ENCODE data around the gene CD58.

The CD58 gene

DNA sequence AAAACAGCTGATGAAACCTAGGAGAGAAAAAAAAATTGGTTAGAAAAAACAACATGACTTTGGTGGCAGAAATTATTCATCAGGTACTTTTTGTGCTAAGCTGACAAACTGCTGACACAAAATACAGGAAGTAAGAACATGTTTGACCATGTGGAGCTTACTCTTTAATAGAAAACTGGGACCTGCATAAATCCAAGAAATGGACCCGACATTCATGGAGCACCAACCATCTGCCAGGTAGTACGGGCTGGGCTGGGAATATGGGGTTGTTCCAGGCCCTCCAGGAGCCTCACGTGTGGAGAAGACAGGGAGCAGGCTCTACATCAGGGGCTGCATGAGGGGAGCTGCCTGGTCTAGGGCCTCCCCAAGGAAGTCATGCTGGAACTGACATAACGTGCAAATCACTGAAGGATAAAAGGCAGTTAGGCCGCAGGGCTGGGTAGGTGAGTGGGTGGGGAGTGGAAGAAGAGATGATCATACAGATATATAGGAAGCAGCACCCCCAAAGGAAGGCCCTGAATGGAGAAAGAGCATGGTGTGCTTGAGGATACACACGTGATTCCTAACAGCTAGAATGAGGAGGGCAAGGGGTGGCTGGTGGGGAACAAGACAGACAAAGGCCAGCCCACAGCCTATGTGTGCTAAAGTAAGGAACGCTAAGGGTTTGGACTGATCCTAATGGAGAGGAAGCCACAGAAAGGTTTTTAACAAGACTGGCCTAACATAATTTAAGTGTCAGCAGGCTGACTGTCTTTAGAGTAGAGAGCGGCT is 26.1 kb downstream of the CD58 start:
- peak overlapping the region; percentile 98 for H3K27ac Mint-ChIP-seq
- H3K4me1 Mint-ChIP-seq = peaks cover 30% of the 10 kb centered on the region
- H3K36me3 Mint-ChIP-seq = peaks cover 15% of the 10 kb centered on the region
- peak overlapping the region; percentile 84 for H3K4me3 Mint-ChIP-seq
- no peaks in the 10 kb centered on the region for H3K27me3 Mint-ChIP-seq
- no peaks in the 10 kb centered on the region for H3K9me3 Mint-ChIP-seq

DNA sequence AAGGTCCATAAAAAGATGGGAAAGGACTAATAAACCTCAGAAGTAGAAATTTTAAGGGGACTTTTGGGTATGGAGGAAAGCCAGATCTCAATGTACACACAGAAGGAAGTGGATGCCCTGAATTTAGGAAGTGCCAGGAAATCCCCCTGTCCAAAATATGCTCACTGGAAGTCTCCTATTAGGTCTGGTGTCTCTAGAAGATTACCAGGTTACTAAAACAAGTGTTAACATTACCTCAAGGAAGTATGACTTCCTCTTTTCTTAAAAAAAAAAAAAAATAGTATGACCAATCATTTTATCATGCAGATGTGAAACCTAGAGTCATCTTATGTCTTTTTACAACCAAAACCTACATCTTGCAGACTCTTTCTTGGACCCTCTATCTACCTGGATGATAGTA is 30.7 kb downstream of the CD58 start:
- peaks cover 21% of the 10 kb centered on the region for H3K36me3 Mint-ChIP-seq
- no peak overlapping the region for H3K4me3 Mint-ChIP-seq
- H3K4me1 Mint-ChIP-seq = peaks cover 37% of the 10 kb centered on the region
- no peak overlapping the region for H3K27ac Mint-ChIP-seq
- H3K9me3 Mint-ChIP-seq = no peaks in the 10 kb centered on the region
- H3K27me3 Mint-ChIP-seq = no peaks in the 10 kb centered on the region

DNA sequence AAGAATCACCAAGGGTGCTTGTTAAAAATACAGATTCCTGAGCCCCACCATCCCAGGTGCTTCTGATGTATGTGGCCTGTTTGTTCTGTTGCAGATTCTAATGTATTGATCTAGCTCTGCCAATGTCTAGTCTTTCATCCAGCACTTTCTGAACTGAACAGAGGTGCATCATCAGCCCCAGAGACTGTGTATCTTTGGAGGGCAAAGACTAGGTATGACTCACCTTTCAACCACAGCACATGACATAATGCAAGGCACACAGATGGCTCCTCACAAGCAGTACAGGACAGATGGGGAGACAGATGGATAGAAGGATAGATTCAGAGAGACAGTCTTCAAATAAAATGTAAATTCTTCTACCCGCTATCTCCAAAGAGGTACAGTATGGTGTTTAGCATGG is 32.3 kb downstream of the CD58 start:
- peaks cover 27% of the 10 kb centered on the region for H3K36me3 Mint-ChIP-seq

DNA sequence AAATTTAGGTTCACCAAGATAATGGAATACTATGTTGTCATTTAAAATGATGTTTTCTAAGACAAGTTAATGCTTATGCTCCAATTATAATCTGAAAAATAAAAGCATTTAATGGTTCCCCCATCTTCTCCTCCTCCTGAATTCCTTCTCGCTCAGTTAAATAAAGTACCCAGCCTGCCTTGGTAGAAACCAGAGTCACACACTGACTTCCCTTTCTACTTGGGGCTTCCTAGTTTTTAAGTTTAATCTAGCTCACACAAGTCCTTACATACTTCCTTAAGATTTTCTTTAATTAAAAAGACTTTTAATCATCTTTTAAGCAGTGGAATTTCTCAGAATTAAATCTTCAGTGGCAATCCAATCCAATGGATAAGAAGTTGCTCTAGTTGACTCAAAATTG is 32.9 kb downstream of the CD58 start:
- H3K27me3 Mint-ChIP-seq = no peaks in the 10 kb centered on the region
- H3K4me1 Mint-ChIP-seq = peaks cover 22% of the 10 kb centered on the region
- peaks cover 23% of the 10 kb centered on the region for H3K36me3 Mint-ChIP-seq
- H3K9me3 Mint-ChIP-seq = no peaks in the 10 kb centered on the region
- H3K27ac Mint-ChIP-seq = no peak overlapping the region
- no peak overlapping the region for H3K4me3 Mint-ChIP-seq

More for the DNA sequence above, 32.3 kb downstream of the CD58 start:
- Mint-ChIP-seq H3K4me1 (peaks cover 25% of the 10 kb centered on the region), H3K9me3 (no peaks in the 10 kb centered on the region), H3K27me3 (no peaks in the 10 kb centered on the region), H3K4me3 (no peak overlapping the region), H3K27ac (no peak overlapping the region)

DNA sequence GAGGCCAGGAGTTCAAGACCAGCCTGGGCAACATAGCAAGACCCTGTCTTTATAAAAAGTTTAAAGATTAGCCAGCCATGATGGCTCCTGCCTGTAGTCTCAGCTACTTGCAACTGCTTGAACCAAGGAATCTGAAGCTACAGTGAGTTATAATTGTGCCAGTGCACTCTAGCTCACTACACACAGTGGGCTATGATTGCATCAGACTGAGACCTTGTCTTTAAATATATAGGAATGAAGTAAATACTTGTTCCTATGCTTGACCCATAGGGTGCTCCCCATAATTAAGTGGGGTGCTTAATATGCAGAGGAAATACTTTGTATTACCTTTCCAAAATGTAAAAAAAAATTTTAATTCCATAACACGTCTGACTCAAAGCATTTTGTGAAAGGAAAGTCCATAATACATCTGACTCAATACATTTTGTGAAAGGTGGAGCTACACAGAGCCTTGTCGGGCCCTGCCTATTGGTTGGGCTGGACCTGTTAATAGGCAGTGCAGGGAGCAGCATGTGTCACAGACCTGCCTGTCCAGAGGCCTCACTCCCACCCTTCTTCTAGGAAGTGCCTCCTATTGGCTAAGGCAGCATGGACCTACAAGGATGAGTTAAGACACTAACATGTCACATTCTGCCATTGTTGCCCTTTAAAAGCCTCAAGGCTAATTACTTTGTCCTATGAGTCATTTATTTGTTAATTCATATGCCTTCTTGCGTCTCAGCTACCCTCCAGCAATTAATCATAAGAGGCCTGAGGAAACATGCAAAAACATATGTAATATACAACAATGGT is 33.6 kb downstream of the CD58 start:
- peaks cover 22% of the 10 kb centered on the region for H3K4me1 Mint-ChIP-seq
- no peak overlapping the region for H3K27ac Mint-ChIP-seq

GRCh38 chr1:116534014-116534739 is 36.6 kb downstream of the CD58 start:
- peaks cover 10% of the 10 kb centered on the region for H3K4me1 Mint-ChIP-seq
- peaks cover 13% of the 10 kb centered on the region for H3K36me3 Mint-ChIP-seq
- H3K9me3 Mint-ChIP-seq = no peaks in the 10 kb centered on the region

More for the DNA sequence above, 33.6 kb downstream of the CD58 start:
- Mint-ChIP-seq H3K4me3 (no peak overlapping the region), H3K9me3 (no peaks in the 10 kb centered on the region), H3K27me3 (no peaks in the 10 kb centered on the region), H3K36me3 (peaks cover 16% of the 10 kb centered on the region)

DNA sequence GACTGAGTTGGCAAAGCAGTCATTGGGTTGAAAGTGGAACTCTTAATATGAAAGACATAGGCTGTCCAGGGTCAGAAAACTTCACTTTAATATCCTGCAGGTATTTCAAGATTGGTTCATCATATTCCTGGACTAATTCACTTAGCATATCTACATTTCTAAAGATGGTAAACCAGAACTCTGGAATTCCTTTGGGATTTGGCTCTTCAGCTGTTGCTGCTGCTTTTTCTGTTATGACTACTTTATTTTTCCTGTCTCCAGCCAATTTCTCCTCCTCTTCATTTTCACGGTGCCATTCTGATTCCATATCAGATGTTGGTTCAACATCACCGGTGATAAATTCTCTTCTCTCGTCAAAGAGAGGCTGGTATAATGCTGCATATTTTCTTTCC is 37.4 kb downstream of the CD58 start:
- Mint-ChIP-seq H3K36me3 (peaks cover 14% of the 10 kb centered on the region), H3K9me3 (no peaks in the 10 kb centered on the region), H3K27ac (no peak overlapping the region), H3K4me3 (no peak overlapping the region), H3K4me1 (peaks cover 2% of the 10 kb centered on the region), H3K27me3 (no peaks in the 10 kb centered on the region)

More at GRCh38 chr1:116534014-116534739, 36.6 kb downstream of the CD58 start:
- Mint-ChIP-seq H3K4me3 (no peak overlapping the region), H3K27me3 (no peaks in the 10 kb centered on the region), H3K27ac (no peak overlapping the region)

- Mint-ChIP-seq H3K9me3 (no peaks in the 10 kb centered on the region), H3K4me3 (no peak overlapping the region), H3K27me3 (no peaks in the 10 kb centered on the region), H3K27ac (no peak overlapping the region), H3K4me1 (no peaks in the 10 kb centered on the region), H3K36me3 (peaks cover 14% of the 10 kb centered on the region)
Observed at GRCh38 chr1:116532671-116533428, 38.0 kb downstream of the CD58 start.

- Mint-ChIP-seq H3K4me3 (no peak overlapping the region), H3K27me3 (no peaks in the 10 kb centered on the region), H3K9me3 (no peaks in the 10 kb centered on the region), H3K4me1 (no peaks in the 10 kb centered on the region), H3K36me3 (peaks cover 14% of the 10 kb centered on the region), H3K27ac (no peak overlapping the region)
Observed at GRCh38 chr1:116531917-116532316, 38.9 kb downstream of the CD58 start.

GRCh38 chr1:116529681-116530080 is 41.1 kb downstream of the CD58 start:
- H3K36me3 Mint-ChIP-seq = peaks cover 9% of the 10 kb centered on the region
- no peak overlapping the region for H3K4me3 Mint-ChIP-seq
- no peak overlapping the region for H3K27ac Mint-ChIP-seq
- no peaks in the 10 kb centered on the region for H3K27me3 Mint-ChIP-seq
- H3K4me1 Mint-ChIP-seq = no peaks in the 10 kb centered on the region
- H3K9me3 Mint-ChIP-seq = no peaks in the 10 kb centered on the region

DNA sequence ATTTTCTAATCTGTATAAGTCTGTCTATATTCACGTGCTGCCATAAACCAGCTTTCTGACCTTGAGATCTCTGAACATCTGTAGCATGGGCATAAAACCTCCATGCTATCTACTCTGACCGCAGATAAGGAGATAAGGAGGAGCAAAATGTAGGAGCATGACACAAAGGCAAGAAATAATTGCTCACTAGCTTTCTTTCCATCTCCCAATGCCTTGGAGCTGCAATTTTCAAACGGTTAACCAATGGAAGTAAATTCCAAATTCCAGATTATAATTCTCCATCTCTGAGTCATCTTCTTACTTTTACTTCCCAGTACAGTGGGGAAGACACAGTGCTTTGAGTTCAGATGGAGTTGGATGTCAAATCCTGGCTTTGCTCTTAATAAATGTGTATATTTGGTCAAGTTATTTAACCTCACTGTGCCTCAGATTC is 41.6 kb downstream of the CD58 start:
- Mint-ChIP-seq H3K27ac (no peak overlapping the region), H3K9me3 (no peaks in the 10 kb centered on the region), H3K4me3 (no peak overlapping the region), H3K36me3 (peaks cover 9% of the 10 kb centered on the region), H3K4me1 (no peaks in the 10 kb centered on the region), H3K27me3 (no peaks in the 10 kb centered on the region)

GRCh38 chr1:116528329-116529083 is 42.3 kb downstream of the CD58 start:
- Mint-ChIP-seq H3K4me3 (no peak overlapping the region), H3K27ac (no peak overlapping the region), H3K36me3 (peaks cover 2% of the 10 kb centered on the region)

GRCh38 chr1:116525440-116525839 is 45.4 kb downstream of the CD58 start:
- no peaks in the 10 kb centered on the region for H3K9me3 Mint-ChIP-seq
- H3K4me1 Mint-ChIP-seq = no peaks in the 10 kb centered on the region
- H3K36me3 Mint-ChIP-seq = peaks cover 1% of the 10 kb centered on the region
- no peaks in the 10 kb centered on the region for H3K27me3 Mint-ChIP-seq
- H3K27ac Mint-ChIP-seq = no peak overlapping the region
- H3K4me3 Mint-ChIP-seq = no peak overlapping the region

More at GRCh38 chr1:116528329-116529083, 42.3 kb downstream of the CD58 start:
- Mint-ChIP-seq H3K9me3 (no peaks in the 10 kb centered on the region), H3K4me1 (no peaks in the 10 kb centered on the region), H3K27me3 (no peaks in the 10 kb centered on the region)

DNA sequence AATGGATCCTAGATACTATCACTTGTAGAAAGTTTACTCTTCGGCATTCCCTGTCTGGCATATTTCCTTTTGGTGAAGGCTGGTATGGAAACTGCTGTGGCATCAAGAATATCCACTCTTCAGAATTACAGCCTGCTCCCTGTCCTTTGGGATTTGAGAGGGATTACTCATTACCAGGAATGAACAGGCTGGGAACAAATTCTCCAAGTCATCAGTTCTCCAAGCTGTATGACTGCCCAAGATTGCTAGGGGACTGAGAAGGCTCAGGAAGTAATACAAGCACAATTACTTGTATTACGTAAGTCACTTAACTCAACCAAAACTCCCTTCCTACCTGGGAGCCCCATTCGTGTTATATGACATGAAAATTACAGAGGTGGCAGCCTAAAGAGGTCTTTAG is 49.6 kb downstream of the CD58 start:
- H3K27ac Mint-ChIP-seq = no peak overlapping the region
- H3K9me3 Mint-ChIP-seq = no peaks in the 10 kb centered on the region
- H3K27me3 Mint-ChIP-seq = no peaks in the 10 kb centered on the region
- H3K36me3 Mint-ChIP-seq = no peaks in the 10 kb centered on the region
- H3K4me3 Mint-ChIP-seq = no peak overlapping the region
- peaks cover 12% of the 10 kb centered on the region for H3K4me1 Mint-ChIP-seq
